Activated naive CD8-positive, alpha-beta T cell treated with anti-CD3 and anti-CD28 coated beads, Interleukin-2, amount 10 ng/mL, durations not matched to agents 7 days and 5 days (primary cell): Measurements from ENCODE around the gene XRCC1. TPM values are rescaled to one million over a fixed set of nuclear protein-coding genes. Genes with fewer than 3 reads are reported as not detected.

Source experiments
- ATAC-seq: fragments of 150-1000 bp; cut with Tn5 transposase; one replicate; pipeline ENCODE4 v1.10.0; 2021; ENCODE audit warnings: low read depth, moderate library complexity
- POLR2A ChIA-PET: fragments of 350-600 bp; sonication (Branson Sonifier 250); formaldehyde crosslinking; loops from one replicate; lab custom pipeline; 2021; ENCODE audit warnings: antibody characterized with exemption; lab: Charles Lee
- DNase-seq: peaks from one replicate; pipeline ENCODE4 v3.0.0; 2021
- H3K27ac Mint-ChIP-seq: one replicate; pipeline ENCODE4 v1.8.0; 2022; ENCODE audit warnings: mild to moderate bottlenecking, mixed read lengths
- H3K27me3 Mint-ChIP-seq: one replicate; pipeline ENCODE4 v1.8.0; 2022; ENCODE audit warnings: mild to moderate bottlenecking, moderate library complexity, mixed read lengths
- H3K36me3 Mint-ChIP-seq: one replicate; pipeline ENCODE4 v1.8.0; 2021; ENCODE audit warnings: mild to moderate bottlenecking, mixed read lengths
- H3K4me1 Mint-ChIP-seq: one replicate; pipeline ENCODE4 v1.8.0; 2021; ENCODE audit warnings: mixed read lengths
- H3K4me3 Mint-ChIP-seq: one replicate; pipeline ENCODE4 v1.8.0; 2022; ENCODE audit warnings: mild to moderate bottlenecking, moderate library complexity, mixed read lengths
- H3K9me3 Mint-ChIP-seq: one replicate; pipeline ENCODE4 v1.8.0; 2021; ENCODE audit warnings: mixed read lengths
- total RNA-seq, 2 experiments: library from RNA; stranded (reverse); gene quantifications; one replicate each; pipeline ENCODE4 v1.2.3, GENCODE V29; 2021

XRCC1 gene
- 10 to 100 TPM; 40.0 to 43.2 TPM for total RNA-seq

GRCh38 chr19:43575156-43575950 is at the start of gene XRCC1, which contains the start of gene PINLYP:
Gene XRCC1, minus strand, starts transcription at chr19:43575527. Its CDS starts 69 bp downstream, at chr19:43575458.
Gene PINLYP, plus strand, starts transcription at chr19:43575801. Its CDS starts 1,391 bp downstream, at chr19:43577192.
- DNase-seq: peak; percentile 91
- H3K27ac Mint-ChIP-seq: peak within 1 kb of the TSS; percentile 92
- H3K4me3 Mint-ChIP-seq: peak within 1 kb of the TSS; percentile 97
- no peaks in the 10 kb centered on the region for H3K27me3 Mint-ChIP-seq
- H3K36me3 Mint-ChIP-seq: peaks cover 10% of the 10 kb centered on the region
- no peaks in the 10 kb centered on the region for H3K9me3 Mint-ChIP-seq
- ATAC-seq: peak; percentile 97
- POLR2A ChIA-PET: interaction anchor here (1.2 to 3.1 kb wide), 4 partner anchors 10 to 21 kb away, joined by 3 to 45 read pairs (median 5); partner anchors contain the start of genes IRGQ and ZNF576
- H3K4me1 Mint-ChIP-seq: peaks cover 30% of the 10 kb centered on the region

GRCh38 chr19:43624933-43625332 is 49.6 kb upstream of the XRCC1 start:
- DNase-seq (peak; percentile 87), ATAC-seq (peak; percentile 83)
- Mint-ChIP-seq H3K4me1 (peaks cover 17% of the 10 kb centered on the region), H3K27me3 (peaks cover 10% of the 10 kb centered on the region), H3K27ac (peak overlapping the region; percentile 51), H3K4me3 (no peak overlapping the region), H3K36me3 (peaks cover 2% of the 10 kb centered on the region), H3K9me3 (no peaks in the 10 kb centered on the region)
- POLR2A ChIA-PET: no interaction called here

- H3K4me3 Mint-ChIP-seq: no peak overlapping the region
- peaks cover 10% of the 10 kb centered on the region for H3K27me3 Mint-ChIP-seq
- H3K27ac Mint-ChIP-seq: no peak overlapping the region
- DNase-seq (no peak), ATAC-seq (no peak)
- peaks cover 2% of the 10 kb centered on the region for H3K36me3 Mint-ChIP-seq
- POLR2A ChIA-PET: interaction anchor here (0.6 kb wide), 1 partner anchor 8 kb away, joined by 3 read pairs; no protein-coding TSS in a partner anchor
- no peaks in the 10 kb centered on the region for H3K9me3 Mint-ChIP-seq
- peaks cover 18% of the 10 kb centered on the region for H3K4me1 Mint-ChIP-seq
Observed at GRCh38 chr19:43623889-43624670, 48.8 kb upstream of the XRCC1 start.

DNA sequence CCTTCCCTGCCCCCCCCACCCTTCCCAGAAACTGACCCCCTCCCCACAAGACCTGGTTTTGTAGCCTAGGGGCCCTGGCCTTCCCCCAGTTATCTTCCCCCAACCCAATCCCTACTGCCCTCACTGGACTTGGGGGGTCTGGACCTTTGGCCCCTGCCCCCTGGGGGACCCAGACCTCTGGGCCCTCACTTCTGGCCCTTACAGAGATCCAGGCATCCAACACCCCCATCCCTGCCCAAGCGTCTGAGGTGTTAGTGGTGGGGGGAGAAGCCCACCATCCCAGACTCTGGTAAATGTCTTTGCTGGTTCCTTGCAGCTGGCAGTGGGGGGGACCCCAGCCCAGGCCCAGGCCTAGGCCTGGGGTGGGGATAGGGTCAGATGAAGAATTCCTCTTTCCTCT is 47.6 kb upstream of the XRCC1 start:
- POLR2A ChIA-PET: interaction anchor here (0.6 kb wide), 1 partner anchor 7 kb away, joined by 3 read pairs; no protein-coding TSS in a partner anchor
- H3K4me3 Mint-ChIP-seq: no peak overlapping the region
- H3K27ac Mint-ChIP-seq: no peak overlapping the region
- H3K36me3 Mint-ChIP-seq: peaks cover 2% of the 10 kb centered on the region
- DNase-seq: no peak
- H3K4me1 Mint-ChIP-seq: peaks cover 21% of the 10 kb centered on the region
- H3K9me3 Mint-ChIP-seq: no peaks in the 10 kb centered on the region
- H3K27me3 Mint-ChIP-seq: peaks cover 10% of the 10 kb centered on the region
- no peak for ATAC-seq

GRCh38 chr19:43622070-43622469 is 46.7 kb upstream of the XRCC1 start:
- Mint-ChIP-seq H3K36me3 (peaks cover 2% of the 10 kb centered on the region), H3K4me3 (no peak overlapping the region), H3K27me3 (peaks cover 8% of the 10 kb centered on the region), H3K27ac (no peak overlapping the region), H3K9me3 (no peaks in the 10 kb centered on the region), H3K4me1 (peaks cover 18% of the 10 kb centered on the region)
- no peak for DNase-seq
- POLR2A ChIA-PET: no interaction called here
- no peak for ATAC-seq

- DNase-seq: peak; percentile 84
- Mint-ChIP-seq H3K27me3 (no peaks in the 10 kb centered on the region), H3K4me1 (peaks cover 19% of the 10 kb centered on the region), H3K9me3 (no peaks in the 10 kb centered on the region), H3K27ac (peak overlapping the region; percentile 97), H3K4me3 (peak overlapping the region; percentile 93), H3K36me3 (peaks cover 2% of the 10 kb centered on the region)
- no peak for ATAC-seq
- POLR2A ChIA-PET: interaction anchor here (0.6 to 1.4 kb wide), 3 partner anchors 17 to 40 kb away, joined by 3 to 6 read pairs (median 3); partner anchors contain the start of genes IRGQ and ZNF576
Observed at GRCh38 chr19:43620061-43621001, 45.0 kb upstream of the XRCC1 start.

- Mint-ChIP-seq H3K4me3 (peak within 1 kb of the TSS; percentile 93), H3K4me1 (peaks cover 14% of the 10 kb centered on the region), H3K36me3 (peaks cover 2% of the 10 kb centered on the region), H3K9me3 (no peaks in the 10 kb centered on the region), H3K27me3 (no peaks in the 10 kb centered on the region), H3K27ac (peak within 1 kb of the TSS; percentile 97)
- POLR2A ChIA-PET: interaction anchor here (1.4 kb wide), 1 partner anchor 23 kb away, joined by 6 read pairs; the partner anchor contains the start of genes IRGQ and ZNF576
- DNase-seq: peak; percentile 89
- ATAC-seq: peak; percentile 84
Observed at GRCh38 chr19:43619262-43620060, 44.1 kb upstream of the XRCC1 start, which contains the start of gene ZNF428. Gene ZNF428, minus strand, starts transcription at chr19:43619629. Its CDS starts 5,325 bp downstream, at chr19:43614304.

GRCh38 chr19:43618921-43619261 is 43.6 kb upstream of the XRCC1 start:
- H3K36me3 Mint-ChIP-seq: peaks cover 2% of the 10 kb centered on the region
- peak; percentile 55 for ATAC-seq
- peak overlapping the region; percentile 97 for H3K27ac Mint-ChIP-seq
- no peak for DNase-seq
- H3K27me3 Mint-ChIP-seq: no peaks in the 10 kb centered on the region
- H3K4me1 Mint-ChIP-seq: peaks cover 14% of the 10 kb centered on the region
- POLR2A ChIA-PET: interaction anchor here (1.0 to 1.4 kb wide), 2 partner anchors 23 kb away, joined by 6 to 9 read pairs; partner anchors contain the start of genes IRGQ and ZNF576
- H3K9me3 Mint-ChIP-seq: no peaks in the 10 kb centered on the region
- H3K4me3 Mint-ChIP-seq: peak overlapping the region; percentile 93

DNA sequence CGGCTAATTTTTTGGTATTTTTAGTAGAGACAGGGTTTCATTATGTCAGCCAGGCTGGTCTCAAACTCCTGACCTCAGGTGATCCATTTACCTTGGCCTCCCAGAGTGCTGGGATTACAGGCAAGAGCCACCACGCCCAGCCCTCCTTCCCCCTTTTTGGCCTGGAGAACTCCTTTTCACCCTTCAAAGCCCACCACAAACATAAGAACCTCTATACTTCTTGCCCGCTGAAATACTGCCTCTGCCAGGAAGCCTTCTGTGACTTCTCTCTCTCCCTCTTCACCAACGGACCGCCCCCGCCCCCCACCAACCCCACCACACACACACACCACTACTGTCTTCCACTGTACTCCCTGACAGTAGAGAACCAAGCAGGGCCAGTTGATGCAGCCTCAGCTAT is 41.6 kb upstream of the XRCC1 start:
- H3K27me3 Mint-ChIP-seq: no peaks in the 10 kb centered on the region
- H3K27ac Mint-ChIP-seq: no peak overlapping the region
- DNase-seq (no peak), ATAC-seq (no peak)
- H3K36me3 Mint-ChIP-seq: peaks cover 7% of the 10 kb centered on the region
- no peaks in the 10 kb centered on the region for H3K9me3 Mint-ChIP-seq
- H3K4me3 Mint-ChIP-seq: no peak overlapping the region
- POLR2A ChIA-PET: no interaction called here
- H3K4me1 Mint-ChIP-seq: peaks cover 14% of the 10 kb centered on the region

DNA sequence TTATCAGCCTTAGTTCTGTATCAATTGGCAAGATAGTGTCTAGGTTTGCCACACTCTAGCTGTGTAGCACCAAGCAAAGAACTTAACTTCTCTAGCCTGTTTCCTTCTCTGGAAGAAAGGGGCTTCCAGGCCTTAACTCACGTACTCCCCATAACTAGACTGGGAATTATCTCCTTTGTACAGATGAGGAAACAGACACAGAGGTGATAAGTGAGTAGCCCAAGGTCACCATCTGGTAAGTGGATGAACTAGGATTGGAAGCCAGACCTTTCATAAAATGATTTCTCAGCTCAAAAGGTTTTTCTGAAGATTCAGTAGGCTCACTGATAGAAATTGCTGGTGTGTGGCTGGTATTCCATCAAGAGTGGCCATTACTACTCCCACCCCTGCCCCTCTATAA is 41.0 kb upstream of the XRCC1 start:
- no peak for ATAC-seq
- Mint-ChIP-seq H3K36me3 (peaks cover 9% of the 10 kb centered on the region), H3K4me1 (peaks cover 12% of the 10 kb centered on the region), H3K4me3 (no peak overlapping the region), H3K27ac (peak overlapping the region; percentile 13), H3K27me3 (no peaks in the 10 kb centered on the region), H3K9me3 (no peaks in the 10 kb centered on the region)
- no peak for DNase-seq
- POLR2A ChIA-PET: no interaction called here

DNA sequence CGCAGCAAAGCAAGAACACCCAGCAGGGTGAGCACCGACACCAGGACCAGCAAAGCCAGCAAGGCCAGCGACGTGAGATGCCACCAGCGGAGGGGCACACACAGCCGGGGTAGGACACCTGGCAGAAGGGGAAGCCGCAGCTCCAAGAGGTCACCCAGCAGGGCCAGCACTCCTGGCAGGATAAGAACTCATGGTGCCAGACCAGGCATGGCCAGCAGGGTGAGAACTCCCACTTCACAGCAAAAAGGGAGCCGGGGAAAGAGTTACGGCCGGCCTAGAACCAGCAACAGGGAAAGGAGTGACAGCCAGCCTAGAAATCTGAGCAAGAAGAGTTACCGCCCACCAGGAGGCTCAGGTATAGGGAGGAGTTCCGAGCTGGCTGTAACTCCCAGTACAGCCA is 37.0 kb upstream of the XRCC1 start:
- no peak for ATAC-seq
- H3K27me3 Mint-ChIP-seq: no peaks in the 10 kb centered on the region
- DNase-seq: no peak
- POLR2A ChIA-PET: no interaction called here
- no peaks in the 10 kb centered on the region for H3K9me3 Mint-ChIP-seq
- H3K27ac Mint-ChIP-seq: no peak overlapping the region
- H3K4me3 Mint-ChIP-seq: no peak overlapping the region
- peaks cover 6% of the 10 kb centered on the region for H3K36me3 Mint-ChIP-seq
- H3K4me1 Mint-ChIP-seq: peaks cover 4% of the 10 kb centered on the region

DNA sequence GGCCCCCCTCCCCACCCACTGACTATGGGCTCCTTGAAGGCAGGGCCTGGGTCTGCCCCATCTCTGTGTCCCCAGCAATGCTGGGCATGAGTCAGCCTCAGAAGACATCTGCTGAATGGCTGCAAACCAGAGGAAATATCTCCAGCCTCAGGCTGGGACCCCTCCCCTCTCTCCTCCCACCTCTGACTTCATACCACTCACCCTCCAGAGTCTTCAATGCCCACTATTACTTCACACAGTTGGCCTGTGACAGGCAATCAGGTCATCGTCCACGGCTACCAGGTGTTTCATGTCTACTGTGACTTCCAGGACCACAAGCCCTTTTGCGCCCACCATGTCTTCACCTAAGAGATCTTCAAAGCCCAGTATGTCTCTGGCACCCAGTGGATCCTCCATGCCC is 36.5 kb upstream of the XRCC1 start, which contains the start of gene SRRM5:
TSS of gene SRRM5 (plus strand) at position 301 of the 400 bp plus-strand sequence. CDS start at position 335, 34 bp downstream.
- Mint-ChIP-seq H3K27ac (no peak within 1 kb of the TSS), H3K36me3 (peaks cover 6% of the 10 kb centered on the region), H3K27me3 (no peaks in the 10 kb centered on the region), H3K4me3 (no peak within 1 kb of the TSS), H3K9me3 (no peaks in the 10 kb centered on the region), H3K4me1 (peaks cover 7% of the 10 kb centered on the region)
- ATAC-seq: no peak
- POLR2A ChIA-PET: no interaction called here
- DNase-seq: no peak
